GM18909 (cell line): ENCODE results near the gene DUSP23.

Experiments used
- ATAC-seq: cut with Tn5 transposase; IDR thresholded peaks from one replicate; pipeline ENCODE4 v1.9.1; 2021; ENCODE audit warnings: mild to moderate bottlenecking; ENCODE audit not compliant: unreplicated experiment, poor library complexity

Gene DUSP23

GRCh38 chr1:159780583-159781582 lies at the start of gene DUSP23:
Gene DUSP23 (plus strand): TSS chr1:159780962. CDS start chr1:159781101, 139 bp downstream.
- peak; percentile 99 for ATAC-seq

- no peak for ATAC-seq
Observed at GRCh38 chr1:159737238-159737916, 43.4 kb upstream of the DUSP23 start.

- no peak for ATAC-seq
Observed at GRCh38 chr1:159743651-159744410, 36.9 kb upstream of the DUSP23 start.

- no peak for ATAC-seq
Observed at GRCh38 chr1:159746666-159747065, 34.1 kb upstream of the DUSP23 start.

- no peak for ATAC-seq
Observed at GRCh38 chr1:159748370-159748769, 32.4 kb upstream of the DUSP23 start.

GRCh38 chr1:159749630-159750029 lies 31.1 kb upstream of the DUSP23 start:
- no peak for ATAC-seq

- no peak for ATAC-seq
Observed at GRCh38 chr1:159750621-159751020, 30.1 kb upstream of the DUSP23 start.

GRCh38 chr1:159751031-159751430 lies 29.7 kb upstream of the DUSP23 start:
- no peak for ATAC-seq

GRCh38 chr1:159752135-159752580 lies 28.6 kb upstream of the DUSP23 start:
- no peak for ATAC-seq

GRCh38 chr1:159753386-159753785 lies 27.4 kb upstream of the DUSP23 start:
- ATAC-seq: no peak

GRCh38 chr1:159755451-159756007 lies 25.2 kb upstream of the DUSP23 start:
- no peak for ATAC-seq

GRCh38 chr1:159756397-159756796 lies 24.4 kb upstream of the DUSP23 start:
- ATAC-seq: no peak

- no peak for ATAC-seq
Observed at GRCh38 chr1:159763686-159764085, 17.1 kb upstream of the DUSP23 start.

- ATAC-seq: no peak
Observed at GRCh38 chr1:159765806-159766205, 15.0 kb upstream of the DUSP23 start.

- ATAC-seq: no peak
Observed at GRCh38 chr1:159771127-159771895, 9.5 kb upstream of the DUSP23 start.

- ATAC-seq: no peak
Observed at GRCh38 chr1:159774465-159774864, 6.3 kb upstream of the DUSP23 start.

GRCh38 chr1:159775716-159776115 lies 5.0 kb upstream of the DUSP23 start:
- ATAC-seq: no peak

GRCh38 chr1:159778266-159778665 lies 2.5 kb upstream of the DUSP23 start:
- no peak for ATAC-seq

GRCh38 chr1:159779403-159779851 lies 1.3 kb upstream of the DUSP23 start:
- ATAC-seq: no peak
